Stimulated activated CD4-positive, alpha-beta T cell treated with anti-CD3 and anti-CD28 coated beads, Interleukin-15, amount 100 ng/mL, for 24 hours (primary cell): ENCODE measurements around the gene TTLL10.

Source experiments
- DNase-seq: peaks from one replicate; pipeline ENCODE4 v3.0.0-alpha.2; 2020

TTLL10 gene

GRCh38 chr1:1226566-1227362 lies 53.1 kb downstream of the TTLL10 start:
- DNase-seq, result no peak

DNA sequence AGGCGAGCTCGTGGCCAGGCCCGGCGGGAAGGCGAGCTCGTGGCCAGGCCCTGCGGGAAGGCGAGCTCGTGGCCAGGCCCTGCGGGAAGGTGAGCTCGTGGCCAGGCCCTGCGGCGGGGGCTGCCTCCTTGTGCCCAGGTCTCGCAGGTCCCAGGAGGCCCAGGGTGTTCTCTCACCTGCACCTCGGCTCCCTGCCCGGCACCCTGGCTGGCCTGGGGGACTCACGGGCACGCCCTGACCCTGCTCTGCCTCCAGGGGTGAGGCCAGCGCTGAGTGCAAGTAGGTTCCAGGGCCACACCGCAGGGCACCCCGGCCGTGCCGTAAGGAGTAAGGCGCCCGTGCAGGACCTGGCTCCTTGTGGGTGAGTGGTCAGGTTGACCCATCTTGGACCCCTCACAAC lies 53.7 kb downstream of the TTLL10 start:
- DNase-seq, result no peak

GRCh38 chr1:1228187-1228586 lies 54.5 kb downstream of the TTLL10 start:
- DNase-seq, result no peak

DNA sequence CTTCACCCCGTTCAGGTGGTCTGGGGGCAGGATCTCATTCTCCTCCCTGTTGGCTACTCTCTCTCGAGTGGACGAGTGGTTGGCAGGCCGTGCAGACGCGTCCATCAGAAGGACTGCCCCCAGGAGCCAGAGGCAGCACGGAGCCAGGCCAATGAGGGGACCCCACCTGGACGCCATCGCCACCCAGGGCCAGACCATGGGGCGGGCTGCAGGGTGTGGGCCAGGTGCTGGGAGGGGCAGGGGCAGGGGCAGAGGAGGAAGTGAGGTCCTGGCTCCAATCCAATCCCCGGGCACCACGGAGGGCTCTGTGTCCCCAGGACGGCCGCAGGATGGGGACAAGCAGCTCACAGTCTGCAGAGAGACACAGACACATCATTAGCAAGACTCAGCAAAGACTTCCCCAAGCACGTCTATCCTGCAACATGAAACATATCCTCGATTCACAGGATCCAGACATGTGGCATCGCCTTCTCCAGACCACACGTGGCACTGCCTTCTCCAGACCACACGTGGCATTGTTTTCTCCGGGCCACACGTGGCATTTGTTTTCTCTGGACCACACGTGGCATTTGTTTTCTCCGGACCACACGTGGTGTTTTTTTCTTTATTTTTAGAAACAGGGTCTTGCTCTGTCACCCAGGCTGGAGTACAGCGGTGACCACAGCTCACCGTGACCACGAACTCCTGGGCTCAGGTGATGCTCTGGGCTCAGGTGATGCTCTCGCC lies 55.1 kb downstream of the TTLL10 start:
- DNase-seq, result no peak

- no peak for DNase-seq
Observed at GRCh38 chr1:1229770-1230169, 56.1 kb downstream of the TTLL10 start.

GRCh38 chr1:1230656-1231399 lies 57.1 kb downstream of the TTLL10 start:
- peak; percentile 46 for DNase-seq

DNA sequence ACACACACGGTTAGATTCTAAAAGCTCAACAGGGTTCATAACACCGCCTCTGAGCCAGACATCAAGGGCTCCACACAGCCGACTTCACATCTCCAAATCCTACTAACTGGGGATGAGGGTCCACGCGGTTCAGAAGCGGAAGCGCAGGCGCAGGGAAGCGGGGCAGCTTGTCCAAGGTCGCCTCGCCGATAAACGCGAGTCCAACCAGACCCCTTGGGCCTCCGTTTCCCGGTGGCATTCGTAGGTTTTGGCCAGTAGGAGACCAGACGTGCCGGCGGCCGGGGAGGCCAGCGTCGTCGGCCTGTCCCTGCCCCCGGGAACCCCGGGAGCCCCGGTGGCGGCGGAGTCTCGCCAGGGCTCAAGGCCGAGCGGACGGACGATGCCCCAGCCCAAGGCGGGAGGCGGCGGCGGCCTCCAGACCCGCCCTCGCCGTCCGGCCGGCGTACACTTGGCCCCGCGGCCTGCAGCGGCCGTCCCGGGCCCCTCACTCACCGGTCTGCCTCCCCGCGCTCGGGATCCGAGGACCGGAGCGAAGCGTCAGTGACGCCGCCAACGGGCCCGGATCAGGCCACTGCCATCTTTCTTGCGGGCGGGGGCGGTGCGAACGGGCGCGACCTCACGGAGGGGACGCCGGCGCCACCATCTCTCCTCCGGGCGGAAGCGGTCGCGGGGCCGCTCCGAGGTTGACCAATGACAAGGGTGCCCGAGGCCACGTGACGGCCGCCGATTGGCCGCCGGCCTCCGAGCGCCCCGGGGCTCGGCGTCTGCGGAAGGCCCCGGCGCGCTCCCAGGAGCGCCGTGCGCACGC lies 57.9 kb downstream of the TTLL10 start, which contains the start of gene SDF4:
Gene SDF4, minus strand, starts transcription at position 602 of the 808 bp plus-strand sequence. CDS start 3,229 bp downstream, outside the sequence.
- peak; percentile 98 for DNase-seq

- DNase-seq, result no peak
Observed at GRCh38 chr1:1232208-1232795, 58.6 kb downstream of the TTLL10 start, which contains the start of gene B3GALT6. Gene B3GALT6, plus strand, starts transcription at chr1:1232237. Its CDS starts 42 bp downstream, at chr1:1232279.

DNA sequence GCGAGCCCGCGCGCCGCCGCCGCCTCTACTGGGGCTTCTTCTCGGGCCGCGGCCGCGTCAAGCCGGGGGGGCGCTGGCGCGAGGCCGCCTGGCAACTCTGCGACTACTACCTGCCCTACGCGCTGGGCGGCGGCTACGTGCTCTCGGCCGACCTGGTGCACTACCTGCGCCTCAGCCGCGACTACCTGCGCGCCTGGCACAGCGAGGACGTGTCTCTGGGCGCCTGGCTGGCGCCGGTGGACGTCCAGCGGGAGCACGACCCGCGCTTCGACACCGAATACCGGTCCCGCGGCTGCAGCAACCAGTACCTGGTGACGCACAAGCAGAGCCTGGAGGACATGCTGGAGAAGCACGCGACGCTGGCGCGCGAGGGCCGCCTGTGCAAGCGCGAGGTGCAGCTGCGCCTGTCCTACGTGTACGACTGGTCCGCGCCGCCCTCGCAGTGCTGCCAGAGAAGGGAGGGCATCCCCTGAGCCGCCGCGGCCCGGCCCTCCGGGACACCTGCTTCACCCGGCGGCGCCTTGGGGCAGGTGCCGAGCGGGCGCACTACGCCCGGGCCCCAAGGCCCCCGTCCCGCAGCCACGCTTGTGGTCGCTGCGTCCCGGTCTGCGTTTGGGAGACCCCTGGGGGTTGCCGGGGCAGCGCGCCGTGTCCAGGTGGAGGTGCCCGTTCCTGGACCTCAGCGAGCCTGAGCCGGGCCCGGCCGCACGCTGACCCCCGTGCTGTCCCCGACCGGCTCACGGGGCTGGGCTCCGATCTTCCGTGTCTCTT lies 59.3 kb downstream of the TTLL10 start:
- no peak for DNase-seq

DNA sequence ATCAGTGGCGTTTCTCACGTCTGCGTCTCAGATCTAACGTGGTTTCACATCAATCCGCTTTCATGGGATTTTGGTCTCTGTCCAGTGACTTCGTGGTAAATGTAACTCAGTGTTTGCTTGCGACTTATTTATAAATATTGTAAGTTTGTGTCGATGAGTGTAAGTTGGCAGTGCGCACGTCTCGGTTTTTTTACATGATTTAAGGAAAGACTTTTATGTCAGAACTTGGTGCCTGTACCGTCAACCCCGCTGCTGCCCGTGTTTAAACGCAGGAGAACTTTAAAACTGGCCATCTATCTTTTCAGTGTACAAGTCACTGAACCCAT lies 59.9 kb downstream of the TTLL10 start:
- no peak for DNase-seq

GRCh38 chr1:1234180-1234808 lies 60.6 kb downstream of the TTLL10 start:
- no peak for DNase-seq

GRCh38 chr1:1235016-1235744 lies 61.5 kb downstream of the TTLL10 start:
- DNase-seq, result no peak

GRCh38 chr1:1236176-1236763 lies 62.6 kb downstream of the TTLL10 start:
- DNase-seq, result no peak

- DNase-seq, result no peak
Observed at GRCh38 chr1:1236945-1237873, 63.5 kb downstream of the TTLL10 start.

- DNase-seq, result no peak
Observed at GRCh38 chr1:1237874-1238701, 64.4 kb downstream of the TTLL10 start.

- DNase-seq, result no peak
Observed at GRCh38 chr1:1238702-1239178, 65.1 kb downstream of the TTLL10 start.

- no peak for DNase-seq
Observed at GRCh38 chr1:1239227-1239613, 65.5 kb downstream of the TTLL10 start.
